ENCODE data around the gene REM1.

DNA sequence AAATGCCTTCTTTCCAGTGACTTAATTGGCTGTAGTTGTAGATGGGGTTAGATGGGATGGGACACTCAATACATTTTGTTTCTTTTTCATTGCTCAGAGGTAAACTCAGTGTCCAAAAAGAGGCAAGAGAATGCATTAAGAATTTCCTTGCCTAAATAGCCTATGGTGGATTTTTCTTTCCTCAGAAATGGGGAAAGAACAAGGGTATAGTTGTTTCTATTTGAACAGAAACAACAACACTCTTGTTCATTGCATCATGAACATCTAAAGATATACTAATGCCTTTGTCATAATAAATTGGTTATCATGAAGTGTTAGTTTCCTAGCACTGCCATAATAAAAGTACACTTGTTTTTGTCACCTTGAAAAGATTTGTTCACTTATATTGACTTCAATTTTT, 49.3 kb upstream of the REM1 start:
- TF ChIP-seq POLR2AphosphoS5 (IDR thresholded peaks at IDR 0.05) = no peak
- TF ChIP-seq, protein P1, sequence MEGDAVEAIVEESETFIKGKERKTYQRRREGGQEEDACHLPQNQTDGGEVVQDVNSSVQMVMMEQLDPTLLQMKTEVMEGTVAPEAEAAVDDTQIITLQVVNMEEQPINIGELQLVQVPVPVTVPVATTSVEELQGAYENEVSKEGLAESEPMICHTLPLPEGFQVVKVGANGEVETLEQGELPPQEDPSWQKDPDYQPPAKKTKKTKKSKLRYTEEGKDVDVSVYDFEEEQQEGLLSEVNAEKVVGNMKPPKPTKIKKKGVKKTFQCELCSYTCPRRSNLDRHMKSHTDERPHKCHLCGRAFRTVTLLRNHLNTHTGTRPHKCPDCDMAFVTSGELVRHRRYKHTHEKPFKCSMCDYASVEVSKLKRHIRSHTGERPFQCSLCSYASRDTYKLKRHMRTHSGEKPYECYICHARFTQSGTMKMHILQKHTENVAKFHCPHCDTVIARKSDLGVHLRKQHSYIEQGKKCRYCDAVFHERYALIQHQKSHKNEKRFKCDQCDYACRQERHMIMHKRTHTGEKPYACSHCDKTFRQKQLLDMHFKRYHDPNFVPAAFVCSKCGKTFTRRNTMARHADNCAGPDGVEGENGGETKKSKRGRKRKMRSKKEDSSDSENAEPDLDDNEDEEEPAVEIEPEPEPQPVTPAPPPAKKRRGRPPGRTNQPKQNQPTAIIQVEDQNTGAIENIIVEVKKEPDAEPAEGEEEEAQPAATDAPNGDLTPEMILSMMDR (IDR thresholded peaks at IDR 0.05 in 8 of 11, conservative IDR thresholded peaks at IDR 0.05 in 3 of 11) = no peak
- no peak for TF ChIP-seq POLR2A (IDR thresholded peaks at IDR 0.05)
